GM19099 (cell line): ENCODE data around the gene CLUH.

Source experiments
- POLR2A ChIP-seq: IDR thresholded peaks from 3 replicates; pipeline ENCODE4 v1.6.1; 2011; ENCODE audit warnings: low read depth; ENCODE audit not compliant: insufficient read length; ENCODE audit errors: extremely low read depth

The CLUH gene

DNA sequence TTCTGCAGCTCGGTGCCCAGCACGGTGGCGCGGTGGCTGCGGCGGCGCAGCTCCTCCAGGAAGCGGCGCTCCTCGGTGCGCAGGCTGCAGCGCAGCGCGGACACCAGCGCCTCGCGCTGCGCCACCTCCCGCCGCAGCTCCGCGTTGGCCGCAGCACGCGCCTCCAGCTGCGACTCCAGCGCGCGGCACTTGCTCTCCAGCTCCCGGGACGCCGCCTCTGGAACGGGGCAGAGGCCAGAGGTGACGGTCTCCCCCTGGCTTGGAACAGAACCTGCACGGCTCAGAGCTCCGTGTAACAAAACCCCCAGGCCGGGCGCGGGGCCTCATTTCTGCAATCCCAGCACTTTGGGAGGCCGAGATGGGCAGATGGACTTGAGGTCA lies 13.2 kb upstream of the CLUH start:
- TF ChIP-seq POLR2A = no peak

DNA sequence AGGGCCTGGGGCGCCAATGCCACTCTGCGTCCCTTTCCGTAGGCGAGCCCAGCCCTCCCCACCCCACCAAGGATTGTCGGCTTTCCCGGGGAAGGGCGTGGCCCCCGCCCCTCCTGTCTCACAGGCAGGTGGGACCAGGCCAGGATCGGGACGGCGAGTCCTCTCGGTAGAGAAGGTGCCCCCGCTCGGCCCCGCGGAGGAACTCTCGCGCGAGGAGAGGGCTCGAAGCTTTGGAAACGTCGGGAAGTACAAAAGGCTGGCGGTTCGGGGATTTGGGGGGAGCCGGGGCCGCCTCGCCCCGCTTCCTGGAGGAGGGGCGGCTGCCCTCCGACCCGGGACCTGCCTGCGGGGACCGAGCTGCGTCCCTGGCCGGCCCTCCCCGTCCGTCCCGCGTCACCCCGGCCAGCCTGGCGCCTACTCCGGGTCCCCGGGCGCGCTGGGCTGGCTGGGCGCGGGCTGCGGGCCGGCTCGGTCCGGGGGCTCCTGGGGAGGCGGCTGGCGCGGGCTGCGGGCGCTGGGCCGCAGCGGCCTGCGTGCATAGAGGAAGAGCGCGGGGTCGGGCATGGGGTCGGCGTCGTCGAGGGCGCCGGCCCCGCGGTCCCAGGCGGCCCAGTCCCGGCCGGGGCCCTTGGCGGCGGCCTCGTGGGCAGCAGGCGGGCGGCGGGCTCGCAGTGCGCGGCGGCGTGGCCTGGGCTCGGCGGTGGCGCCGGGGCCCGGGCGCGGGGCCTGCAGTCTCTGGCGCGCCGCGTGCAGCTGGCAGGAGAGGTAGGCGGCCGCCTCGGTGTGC lies 12.6 kb upstream of the CLUH start:
- TF ChIP-seq POLR2A = no peak

DNA sequence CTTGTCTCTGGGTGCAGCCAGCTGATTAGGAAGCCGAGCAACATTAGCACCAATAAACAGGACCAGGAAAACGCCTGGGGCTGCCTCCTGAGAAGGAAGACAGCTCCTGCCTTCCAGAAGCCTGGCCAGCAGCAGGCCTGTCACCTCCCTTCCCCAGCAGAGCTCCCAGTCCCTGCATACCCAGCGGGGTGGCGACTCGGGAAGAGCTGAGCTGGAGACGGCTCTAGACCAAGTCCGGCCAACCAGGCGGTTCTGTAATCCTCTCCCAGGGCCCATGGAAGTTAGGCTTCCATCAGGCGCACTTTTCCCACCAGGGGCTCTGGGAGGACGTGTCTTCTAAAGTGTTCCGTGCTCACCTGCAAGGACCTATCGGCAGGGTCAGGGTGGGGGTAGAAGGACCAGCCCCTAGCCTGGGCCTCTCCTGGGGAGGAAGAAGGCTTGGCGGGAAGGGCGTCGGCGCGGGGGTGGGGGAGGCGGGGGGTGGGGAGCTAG lies 12.0 kb upstream of the CLUH start:
- no peak for TF ChIP-seq POLR2A

DNA sequence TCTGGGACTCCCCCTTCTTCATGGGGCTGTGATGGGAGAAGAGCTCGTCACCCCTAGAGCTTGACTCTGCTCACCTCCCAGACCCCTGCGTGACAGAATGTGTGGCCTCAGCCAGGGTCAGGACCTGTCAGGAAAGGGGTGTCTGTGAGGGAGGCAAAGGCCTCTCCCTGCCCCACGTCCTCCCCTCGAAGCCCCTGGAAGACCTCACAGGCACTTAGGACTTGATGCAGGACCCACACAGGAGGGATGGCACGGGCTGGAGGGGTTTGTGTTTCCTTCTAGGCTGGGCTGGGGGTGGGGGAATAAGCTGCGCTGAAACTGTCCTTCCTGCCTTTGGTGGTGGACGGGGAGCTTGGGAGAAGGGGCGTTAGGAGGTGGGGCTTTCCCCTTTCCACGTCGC lies 11.0 kb upstream of the CLUH start:
- no peak for TF ChIP-seq POLR2A

DNA sequence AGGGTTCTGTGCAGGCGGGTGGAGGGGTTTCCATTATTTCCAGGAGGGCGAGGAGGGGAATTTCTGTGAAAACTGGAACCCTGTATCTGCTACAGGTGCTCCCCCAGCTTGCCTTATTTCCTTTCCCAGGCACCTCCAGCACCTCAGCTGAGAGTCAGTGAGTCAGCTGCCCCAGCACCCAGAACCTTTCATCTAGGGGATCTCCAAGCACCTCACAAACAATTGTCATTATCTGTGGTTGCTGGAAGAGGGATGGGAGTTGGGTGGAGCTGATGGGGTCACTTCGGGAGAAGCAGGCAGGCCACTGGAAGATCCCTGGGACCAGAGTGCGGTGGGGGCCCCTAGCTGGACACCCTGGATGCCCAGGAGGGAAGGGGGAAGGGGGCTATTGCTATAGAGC lies 10.0 kb upstream of the CLUH start:
- TF ChIP-seq POLR2A = no peak

GRCh38 chr17:2719861-2720260 lies 8.3 kb upstream of the CLUH start:
- TF ChIP-seq POLR2A = no peak

DNA sequence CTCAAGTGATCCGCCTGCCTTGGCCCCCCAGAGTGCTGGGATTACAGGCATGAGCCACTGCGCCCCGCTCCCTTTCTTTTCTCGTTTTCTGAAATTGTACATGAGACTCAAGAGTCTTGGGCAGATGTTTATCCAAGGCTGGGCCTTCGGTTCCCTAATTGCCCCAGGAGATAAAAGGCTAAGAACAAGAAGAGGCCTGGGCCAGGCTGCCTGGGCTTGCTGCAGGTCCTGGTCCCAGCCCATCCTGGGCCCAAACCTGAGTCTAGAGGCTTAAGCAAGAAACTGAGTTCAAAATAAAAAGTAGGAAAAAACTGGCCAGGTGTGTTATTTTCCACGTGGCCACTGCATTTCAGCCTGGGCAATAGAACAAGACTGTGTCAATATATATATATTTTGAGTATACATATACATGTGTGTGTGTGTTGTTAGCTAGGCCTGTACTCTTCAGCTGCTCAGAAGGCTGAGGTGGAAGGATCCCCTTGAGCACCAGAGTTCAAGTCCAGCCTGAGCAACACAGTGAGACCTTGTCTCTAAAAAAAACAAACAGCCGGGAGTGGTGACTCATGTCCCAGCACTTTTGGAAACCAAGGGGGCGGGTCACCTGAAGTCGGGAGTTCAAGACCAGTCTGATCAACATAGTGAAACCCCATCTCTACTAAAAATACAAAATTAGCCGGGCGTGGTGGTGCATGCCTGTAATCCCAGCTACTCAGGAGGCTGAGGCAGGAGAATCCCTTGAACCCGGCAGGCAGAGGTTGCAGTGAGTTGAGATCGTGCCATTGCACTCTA lies 6.8 kb upstream of the CLUH start:
- no peak for TF ChIP-seq POLR2A

DNA sequence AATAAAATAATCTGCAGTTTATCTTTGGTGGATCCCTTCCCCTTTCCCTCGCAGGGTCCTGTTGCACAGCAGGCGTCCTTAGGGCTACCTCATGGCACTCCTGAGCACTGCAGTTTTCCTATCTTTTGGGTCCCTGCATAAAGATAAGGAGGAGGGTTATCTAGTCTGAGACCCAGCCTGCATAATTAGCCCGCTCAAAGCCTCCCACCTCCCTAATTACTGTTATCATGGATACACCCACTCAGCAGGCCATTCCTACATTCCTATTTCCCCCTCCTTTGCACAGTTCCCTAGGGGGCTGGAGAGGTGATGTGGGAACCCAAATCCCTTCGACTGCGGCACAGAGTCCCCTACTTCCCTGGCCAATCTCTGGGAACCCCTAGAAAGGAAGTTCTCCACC lies 5.1 kb upstream of the CLUH start:
- no peak for TF ChIP-seq POLR2A

- TF ChIP-seq POLR2A = no peak
Observed at GRCh38 chr17:2713881-2714280, 2.3 kb upstream of the CLUH start.

DNA sequence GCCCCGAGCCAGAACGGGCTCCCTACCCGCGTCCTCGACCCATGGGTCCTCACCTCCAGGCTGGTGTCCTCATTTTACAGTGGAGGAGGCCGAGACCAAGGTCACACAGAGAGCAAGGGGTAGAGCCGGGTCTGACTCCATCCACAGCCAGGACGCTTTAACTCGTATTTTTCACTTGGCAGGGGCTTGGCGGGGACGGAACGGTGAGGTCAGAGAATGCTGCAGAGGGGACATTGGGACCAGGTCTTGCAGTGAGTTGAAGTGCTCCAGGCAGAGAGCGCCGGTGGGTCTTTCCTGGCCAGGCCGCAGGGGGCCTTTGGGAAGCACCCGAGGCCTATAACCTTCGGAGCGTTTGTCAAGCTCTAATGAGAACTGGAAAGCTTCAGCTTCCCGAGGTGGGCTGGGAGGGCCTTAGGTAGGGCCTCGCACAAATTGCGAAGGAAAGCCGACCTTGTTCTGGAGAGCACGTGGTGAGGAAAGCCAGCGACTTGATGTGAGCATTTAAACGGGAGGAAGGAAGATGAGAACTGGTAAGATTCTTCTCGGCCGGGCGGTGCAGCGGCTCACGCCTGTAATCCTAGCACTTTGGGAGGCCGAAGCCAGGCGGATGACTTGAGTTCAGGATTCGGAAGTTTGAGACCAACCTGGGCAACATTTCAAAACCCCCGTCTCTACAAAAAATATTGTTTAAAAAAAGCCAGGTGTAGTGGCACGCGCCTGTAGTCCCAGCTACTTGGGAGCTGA lies 908 bp upstream of the CLUH start:
- no peak for TF ChIP-seq POLR2A

DNA sequence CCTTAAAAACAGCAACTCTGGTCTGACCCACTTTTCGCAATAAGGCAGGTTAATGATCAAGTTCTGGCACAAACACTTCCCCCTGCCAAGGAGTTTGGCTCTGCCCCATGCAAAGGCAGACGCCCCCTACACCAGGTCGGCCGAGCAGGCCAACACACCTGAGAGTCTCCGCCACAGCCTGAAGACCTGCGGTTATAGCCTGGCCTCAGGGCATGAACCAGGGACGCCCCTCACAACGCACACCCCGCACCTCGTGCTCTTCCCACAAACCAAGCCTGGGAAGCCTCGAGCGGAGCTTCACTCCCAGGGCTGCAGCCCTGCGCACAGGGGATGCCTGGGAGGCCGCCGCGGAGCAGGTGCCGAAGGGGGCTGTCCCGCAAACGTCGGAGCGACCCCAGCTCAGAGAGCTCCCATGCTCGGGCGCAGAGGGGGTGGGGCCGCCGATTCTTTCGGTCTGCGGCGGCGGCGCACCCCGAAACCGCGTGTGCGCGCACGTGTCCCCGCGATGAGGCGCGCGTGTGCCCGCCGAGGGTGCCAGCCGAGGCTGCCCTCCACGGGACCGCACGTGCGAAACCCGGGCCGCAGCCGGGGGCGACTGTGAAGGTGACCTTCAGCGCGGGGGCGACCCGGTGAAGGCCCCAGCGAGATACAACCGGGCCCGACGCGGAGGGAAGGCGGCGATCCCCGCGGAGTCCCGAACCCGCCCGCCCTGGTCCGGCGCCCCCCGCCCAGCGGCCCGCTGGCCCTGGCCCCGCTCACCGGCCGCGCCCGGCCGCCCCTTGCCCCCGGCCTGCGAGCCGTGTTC lies 559 bp downstream of the CLUH start:
- no peak for TF ChIP-seq POLR2A

GRCh38 chr17:2710071-2710802 lies 1.3 kb downstream of the CLUH start:
- no peak for TF ChIP-seq POLR2A

DNA sequence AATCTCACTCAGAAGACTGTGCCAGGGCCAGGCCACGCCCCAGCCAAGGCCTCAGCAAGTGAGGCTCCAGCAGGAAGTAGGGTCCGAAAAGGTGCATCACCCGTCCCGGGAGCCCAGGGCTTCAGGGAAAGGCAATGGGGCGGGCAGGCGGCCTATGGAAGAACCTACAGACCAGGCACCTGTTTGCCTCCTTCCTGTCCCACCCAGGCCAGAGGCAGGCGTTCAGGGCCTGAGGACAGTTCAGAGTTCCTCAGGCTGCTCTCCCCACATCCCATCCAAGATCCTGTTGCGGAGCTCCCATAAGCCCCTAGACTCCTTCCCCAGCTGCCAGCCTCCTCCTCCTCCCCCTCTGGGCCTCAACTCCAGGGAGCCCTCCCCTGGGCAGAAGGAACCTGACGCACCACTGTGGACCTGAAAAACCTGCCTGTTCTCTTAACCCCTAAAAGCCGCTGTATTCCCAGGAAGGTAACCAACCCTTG lies 2.3 kb downstream of the CLUH start:
- peak; percentile 26 for TF ChIP-seq POLR2A

DNA sequence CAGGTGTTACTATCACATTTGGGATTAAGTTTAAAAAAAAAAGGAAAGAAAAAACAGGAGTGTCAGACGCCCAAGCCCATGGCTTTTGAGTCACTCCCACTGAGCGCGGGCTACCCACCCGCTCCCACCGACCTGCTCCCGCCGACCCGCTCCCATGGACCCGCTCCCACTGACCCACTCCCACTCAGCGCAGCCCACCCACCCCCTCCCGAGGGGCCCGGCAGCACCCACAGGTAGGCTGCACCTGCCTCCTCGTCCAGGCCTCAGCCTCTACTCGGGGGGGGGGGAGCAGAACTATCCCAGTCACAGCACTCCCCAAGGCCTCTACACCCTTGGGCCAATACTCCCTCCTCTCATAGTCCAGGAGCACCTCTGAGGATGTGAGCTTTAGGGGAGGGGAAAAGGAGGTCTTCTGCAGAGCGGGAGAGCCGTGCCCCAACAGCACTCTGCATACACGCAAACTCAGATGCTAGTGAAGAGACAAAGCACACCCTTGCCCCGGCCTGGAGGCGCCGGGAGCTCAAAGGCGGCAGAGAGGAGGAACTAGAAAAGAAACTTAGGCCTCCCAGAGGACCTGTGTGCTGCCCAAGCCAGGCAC lies 2.9 kb downstream of the CLUH start:
- no peak for TF ChIP-seq POLR2A
